MM.1S (cell line): Measurements from ENCODE around the gene HENMT1.

Source experiments
- CTCF ChIP-seq: fragments of 300-600 bp; sonication (generic); IDR thresholded peaks from 2 replicates; pipeline ENCODE4 v1.5.1; 2016; ENCODE audit warnings: antibody characterized with exemption, low read length, mixed read lengths
- EZH2 ChIP-seq: fragments of 300-600 bp; sonication (generic); optimal IDR thresholded peaks from 2 replicates; pipeline ENCODE3; 2017; ENCODE audit warnings: low read depth, mild to moderate bottlenecking, antibody characterized with exemption, low read length, mixed read lengths
- EZH2phosphoT487 ChIP-seq: fragments of 300-600 bp; sonication (generic); IDR thresholded peaks from 2 replicates; pipeline ENCODE4 v1.6.1; 2018; ENCODE audit warnings: antibody characterized with exemption, low read length

DNA sequence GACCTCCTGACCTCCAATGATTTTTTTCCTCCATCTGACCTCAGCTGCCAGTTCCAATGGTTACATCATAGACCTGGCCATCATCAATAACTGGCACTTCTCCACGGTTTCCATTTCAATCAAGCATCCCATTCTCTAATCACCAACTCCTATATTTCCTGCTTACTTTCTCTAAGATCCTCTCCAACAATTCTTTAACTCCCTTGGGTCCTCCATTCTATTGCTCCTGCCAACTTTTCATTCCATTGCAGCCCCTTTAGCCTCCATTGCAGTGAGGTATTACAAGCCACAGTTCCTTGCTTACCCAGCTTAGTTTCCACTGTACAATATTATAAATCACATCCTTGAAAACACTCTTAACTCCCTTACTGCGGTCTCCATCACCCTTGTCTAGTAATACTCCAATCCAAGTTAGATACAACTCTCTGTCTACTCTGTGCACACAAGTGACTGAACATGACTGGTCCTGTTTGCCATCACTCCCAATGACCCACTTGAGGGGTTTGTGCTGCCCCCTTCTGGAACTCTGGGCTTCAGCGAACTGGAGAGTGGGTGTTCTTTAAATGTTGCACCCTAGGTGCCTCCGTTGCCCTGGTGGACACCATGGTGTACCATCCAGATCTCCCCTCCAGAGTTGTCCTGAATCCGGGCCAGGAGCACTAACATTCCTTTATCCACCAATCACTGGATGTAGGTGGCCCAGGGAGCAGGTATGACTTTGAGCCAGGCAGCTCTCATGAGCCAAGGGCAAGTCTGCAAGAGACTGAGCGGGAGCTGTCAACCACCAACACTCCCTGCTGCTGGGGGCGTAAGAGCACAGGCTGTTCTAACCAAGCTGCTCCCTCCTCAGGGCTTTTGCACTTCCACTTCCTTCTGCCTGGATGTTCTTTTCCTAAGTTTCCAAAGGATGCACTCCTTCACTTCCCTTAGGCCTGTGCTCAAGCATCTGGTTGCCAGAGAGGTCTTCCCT is 48.1 kb upstream of the HENMT1 start:
- peak; percentile 22 for TF ChIP-seq CTCF
- TF ChIP-seq EZH2phosphoT487 = no peak
- TF ChIP-seq EZH2 = no peak
